Measurements from ENCODE around the gene QKI.

GRCh38 chr6:163483107-163483506, 68.6 kb downstream of the QKI start:
- TF ChIP-seq, protein P1, sequence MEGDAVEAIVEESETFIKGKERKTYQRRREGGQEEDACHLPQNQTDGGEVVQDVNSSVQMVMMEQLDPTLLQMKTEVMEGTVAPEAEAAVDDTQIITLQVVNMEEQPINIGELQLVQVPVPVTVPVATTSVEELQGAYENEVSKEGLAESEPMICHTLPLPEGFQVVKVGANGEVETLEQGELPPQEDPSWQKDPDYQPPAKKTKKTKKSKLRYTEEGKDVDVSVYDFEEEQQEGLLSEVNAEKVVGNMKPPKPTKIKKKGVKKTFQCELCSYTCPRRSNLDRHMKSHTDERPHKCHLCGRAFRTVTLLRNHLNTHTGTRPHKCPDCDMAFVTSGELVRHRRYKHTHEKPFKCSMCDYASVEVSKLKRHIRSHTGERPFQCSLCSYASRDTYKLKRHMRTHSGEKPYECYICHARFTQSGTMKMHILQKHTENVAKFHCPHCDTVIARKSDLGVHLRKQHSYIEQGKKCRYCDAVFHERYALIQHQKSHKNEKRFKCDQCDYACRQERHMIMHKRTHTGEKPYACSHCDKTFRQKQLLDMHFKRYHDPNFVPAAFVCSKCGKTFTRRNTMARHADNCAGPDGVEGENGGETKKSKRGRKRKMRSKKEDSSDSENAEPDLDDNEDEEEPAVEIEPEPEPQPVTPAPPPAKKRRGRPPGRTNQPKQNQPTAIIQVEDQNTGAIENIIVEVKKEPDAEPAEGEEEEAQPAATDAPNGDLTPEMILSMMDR (conservative IDR thresholded peaks at IDR 0.05 in 1 of 2, IDR thresholded peaks at IDR 0.05 in 1 of 2; ENCODE audit: low read depth in 1 of 2, low read length in 2 of 2) = no peak
- TF ChIP-seq EZH2 (IDR thresholded peaks at IDR 0.05; ENCODE audit: low read length, missing control alignments) = no peak
